Endothelial cell of umbilical vein (primary cell): ENCODE results near the gene ALG12. TPM values are rescaled to one million over a fixed set of nuclear protein-coding genes. Genes with fewer than 3 reads are reported as not detected.

Experiments
- BruUV-seq: library from RNA; stranded (reverse); fragments of 400-500 nt; replicated peaks from 2 replicates; lab custom pipeline; 2021; lab: Mats Ljungman, UMichigan
- CTCF ChIA-PET: fragments of 300-600, 350-600 bp; sonication (Branson Sonifier 250); formaldehyde crosslinking; loops from one replicate; lab custom pipeline; 2021; ENCODE audit warnings: antibody characterized with exemption, inconsistent platforms; lab: Charles Lee
- POLR2A ChIA-PET: fragments of 300-600, 350-600 bp; sonication (Branson Sonifier 250); formaldehyde crosslinking; loops from one replicate; lab custom pipeline; 2021; ENCODE audit warnings: antibody characterized with exemption, inconsistent platforms; lab: Charles Lee
- DNase-seq: peaks from one replicate; pipeline ENCODE4 v3.0.0-alpha.2; 2011; ENCODE audit warnings: low read depth, low spot score
- FAIRE-seq: peaks from 2 replicates; lab custom pipeline; 2011; peaks lifted over from hg19 to GRCh38; lab: Jason Lieb, UNC
- H2AFZ ChIP-seq: 2 replicates; pipeline ENCODE4 v1.6.0; 2012; ENCODE audit warnings: low read depth, low read length, control low read depth, inconsistent platforms
- H3K27ac ChIP-seq: 2 replicates; pipeline ENCODE4 v1.5.1; 2011; ENCODE audit warnings: low read depth, mild to moderate bottlenecking, control low read depth, low read length, moderate library complexity; ENCODE audit not compliant: insufficient read depth
- H3K27me3 ChIP-seq, 2 experiments: 2 replicates each; pipeline versions ENCODE4 v1.6.0 to v1.6.1; 2011; ENCODE audit warnings: low read length in 2 of 2, mixed read lengths in 1 of 2; ENCODE audit not compliant: control insufficient read depth in 2 of 2, insufficient read depth in 2 of 2
- H3K36me3 ChIP-seq, 2 experiments: 2 replicates in 1 of 2; 3 replicates in 1 of 2; pipeline ENCODE4 v1.5.1; 2011; ENCODE audit warnings: low read length in 2 of 2, mild to moderate bottlenecking in 1 of 2, moderate library complexity in 1 of 2; ENCODE audit not compliant: control insufficient read depth in 2 of 2, insufficient read depth in 2 of 2; ENCODE audit errors: extremely low read depth in 1 of 2
- H3K4me1 ChIP-seq: 3 replicates; pipeline ENCODE4 v1.5.1; 2011; ENCODE audit warnings: mild to moderate bottlenecking, low read length; ENCODE audit not compliant: control insufficient read depth, insufficient read depth; ENCODE audit errors: extremely low read depth
- H3K4me2 ChIP-seq: 2 replicates; pipeline ENCODE4 v1.6.1; 2011; ENCODE audit warnings: low read length, control low read depth, mixed read lengths; ENCODE audit not compliant: insufficient read depth
- H3K4me3 ChIP-seq, 3 experiments: fragments of 200-600 bp in 1 of 3; sonication (generic), shearing (Covaris generic) in 1 of 3; replicated peaks in 1 of 3; 2 replicates each; pipeline ENCODE4 v1.5.1; 2011 to 2016; ENCODE audit warnings: control low read depth in 3 of 3, low read length in 3 of 3, mild to moderate bottlenecking in 2 of 3, inconsistent platforms in 1 of 3, low read depth in 1 of 3, moderate library complexity in 1 of 3; ENCODE audit not compliant: insufficient read depth in 1 of 3
- H3K79me2 ChIP-seq: 2 replicates; pipeline ENCODE4 v1.6.0; 2012; ENCODE audit warnings: low read length, inconsistent platforms; ENCODE audit not compliant: control insufficient read depth, insufficient read depth
- H3K9ac ChIP-seq: replicated peaks from 2 replicates; pipeline ENCODE3; 2011; ENCODE audit warnings: low read length, control low read depth; ENCODE audit not compliant: insufficient read depth; ENCODE audit errors: extremely low read depth
- H3K9me1 ChIP-seq: replicated peaks from 3 replicates; pipeline ENCODE4 v1.6.0; 2011; ENCODE audit warnings: mild to moderate bottlenecking, low read length; ENCODE audit not compliant: control insufficient read depth, insufficient read depth; ENCODE audit errors: extremely low read depth
- H3K9me3 ChIP-seq: replicated peaks from 2 replicates; pipeline ENCODE4 v1.5.1; 2012; ENCODE audit warnings: low read length, inconsistent platforms; ENCODE audit not compliant: control insufficient read depth, insufficient read depth
- H4K20me1 ChIP-seq: replicated peaks from 2 replicates; pipeline ENCODE3; 2011; ENCODE audit warnings: mild to moderate bottlenecking, low read length; ENCODE audit not compliant: control insufficient read depth, insufficient read depth; ENCODE audit errors: extremely low read depth
- CTCF ChIP-seq, 2 donors: IDR thresholded peaks; 1 replicate in 1 of 2; 2 replicates in 1 of 2; pipeline ENCODE4 v1.5.1; 2011; ENCODE audit warnings: low read length in 2 of 2, mild to moderate bottlenecking in 2 of 2, moderate library complexity in 2 of 2, control low read depth in 1 of 2, inconsistent platforms in 1 of 2, low read depth in 1 of 2; ENCODE audit not compliant: insufficient read depth in 1 of 2; ENCODE audit errors: extremely low read depth in 1 of 2
- FOS ChIP-seq: IDR thresholded peaks from 2 replicates; pipeline ENCODE4 v1.6.1; 2011; ENCODE audit warnings: mild to moderate bottlenecking, low read length, moderate library complexity, borderline replicate concordance; ENCODE audit not compliant: insufficient read depth
- JUN ChIP-seq: IDR thresholded peaks from 2 replicates; pipeline ENCODE4 v1.6.1; 2011; ENCODE audit warnings: borderline replicate concordance, low read depth; ENCODE audit not compliant: insufficient read length, insufficient read depth
- POLR2A ChIP-seq: IDR thresholded peaks from 2 replicates; pipeline ENCODE4 v1.6.1; 2012; ENCODE audit warnings: low read depth, mild to moderate bottlenecking, control low read depth, low read length
- dilution Hi-C: fragments of 300-500 bp; cut with MboI; formaldehyde crosslinking; loops from one replicate; pipeline ENCODE4 v1.15.0; 2019; ENCODE audit warnings: low sequenced_read_pairs; ENCODE audit not compliant: extremely low pct_ligation_motif_present
- intact Hi-C: fragments of 100-400 bp; cut with micrococcal nuclease; formaldehyde crosslinking; loops from one replicate; pipeline ENCODE4 v1.10.0; 2022
- polyA plus RNA-seq, 4 experiments: library from polyadenylated mRNA; depleted of rRNA in 3 of 4; stranded (reverse) in 3 of 4; unstranded in 1 of 4; fragments of >200 nt; gene quantifications; 2 replicates each; pipeline versions ENCODE4 v1.2.1 to v1.2.3, GENCODE V29; 2011 to 2012; ENCODE audit warnings: missing spikeins in 1 of 4
- total RNA-seq: library from RNA; stranded (reverse); gene quantifications from 2 replicates; pipeline ENCODE4 v1.2.3, GENCODE V29; 2021

Gene ALG12
- total and polyA plus RNA-seq, 2 donors (not counting 3 experiments of a cell fraction or from before 2014, with no cell fraction given), result 14.6 to 18.0 TPM

- no peaks in the 10 kb centered on the region for H3K27me3 ChIP-seq
- no peak for DNase-seq
- H3K4me2 ChIP-seq, result no peak overlapping the region
- no peak overlapping the region for H3K4me3 ChIP-seq
- peaks cover 21% of the 10 kb centered on the region for H3K79me2 ChIP-seq
- H3K9me1 ChIP-seq, result no peaks in the 10 kb centered on the region
- intact Hi-C loops (no loop called here), dilution Hi-C loops (no loop called here)
- FAIRE-seq, result no peak
- H2AFZ ChIP-seq, result no peak overlapping the region
- no TSS peak for BruUV-seq
- H3K4me1 ChIP-seq, result peaks cover 12% of the 10 kb centered on the region
- peaks cover 5 to 9% of the 10 kb centered on the region in 2 experiments for H3K36me3 ChIP-seq
- no peaks in the 10 kb centered on the region for H4K20me1 ChIP-seq
- no peak overlapping the region for H3K9ac ChIP-seq
- POLR2A ChIA-PET, result no interaction called here
- no peak for TF ChIP-seq POLR2A
- no peak for TF ChIP-seq CTCF (IDR thresholded peaks at IDR 0.05; ENCODE audit: extremely low read depth in 1 of 2, insufficient read depth in 1 of 2, low read depth in 1 of 2, low read length in 2 of 2)
- no peak for TF ChIP-seq JUN
- TF ChIP-seq FOS, result no peak
- no peak overlapping the region for H3K27ac ChIP-seq
- CTCF ChIA-PET, result no interaction called here
- no peaks in the 10 kb centered on the region for H3K9me3 ChIP-seq
Observed at GRCh38 chr22:49957826-49958365, 39.7 kb upstream of the ALG12 start.
